Spleen (tissue), 11 donors: ENCODE measurements around the gene KIAA0040. TPM values are rescaled to one million over a fixed set of nuclear protein-coding genes. Genes with fewer than 3 reads are reported as not detected.
A peak's percentile ranks its signal among the peaks of the same experiment; 100 is the strongest.

Source experiments
- DNase-seq: peaks from one replicate; pipeline ENCODE4 v3.0.0-alpha.2; 2020
- H3K27ac ChIP-seq, 8 donors: fragments of 200-600 bp; sonication (generic) in 7 of 8; 1 replicate in 4 of 8; 2 replicates in 4 of 8; pipeline versions ENCODE4 v1.5.0 to v1.8.0; 2016 to 2021; ENCODE audit warnings: inconsistent platforms in 4 of 8, mild to moderate bottlenecking in 4 of 8, moderate library complexity in 1 of 8
- H3K27me3 ChIP-seq, 7 donors: fragments of 200-600 bp; sonication (generic) in 6 of 7; replicated peaks in 1 of 7; 1 replicate in 4 of 7; 2 replicates in 3 of 7; pipeline versions ENCODE4 v1.5.0 to v1.8.0; 2016 to 2021; ENCODE audit warnings: inconsistent platforms in 3 of 7, mild to moderate bottlenecking in 1 of 7
- H3K36me3 ChIP-seq, 6 donors: fragments of 200-600 bp; sonication (generic) in 5 of 6; 1 replicate in 4 of 6; 2 replicates in 2 of 6; pipeline versions ENCODE4 v1.5.0 to v1.8.0; 2016 to 2021; ENCODE audit warnings: inconsistent platforms in 2 of 6
- H3K4me1 ChIP-seq, 6 donors: fragments of 200-600 bp; sonication (generic) in 5 of 6; 1 replicate in 3 of 6; 2 replicates in 3 of 6; pipeline versions ENCODE4 v1.5.0 to v1.8.0; 2016 to 2021; ENCODE audit warnings: inconsistent platforms in 3 of 6
- H3K4me3 ChIP-seq, 8 donors: fragments of 200-600 bp; sonication (generic) in 7 of 8; 1 replicate in 4 of 8; 2 replicates in 4 of 8; pipeline versions ENCODE4 v1.5.0 to v1.8.0; 2016 to 2021; ENCODE audit warnings: inconsistent platforms in 4 of 8, mild to moderate bottlenecking in 4 of 8, moderate library complexity in 2 of 8
- H3K9me3 ChIP-seq, 8 donors: fragments of 200-600 bp; sonication (generic) in 7 of 8; 1 replicate in 4 of 8; 2 replicates in 4 of 8; pipeline versions ENCODE4 v1.5.0 to v1.8.0; 2016 to 2021; ENCODE audit warnings: inconsistent platforms in 4 of 8
- POLR2A ChIP-seq, 3 donors: fragments of 450-650 bp; IDR thresholded peaks; one replicate each; pipeline ENCODE4 v1.5.1; 2017; ENCODE audit warnings: antibody characterized with exemption in 3 of 3, mild to moderate bottlenecking in 1 of 3
- POLR2AphosphoS5 ChIP-seq, 3 donors: sonication (generic); formaldehyde crosslinking; IDR thresholded peaks; one replicate each; pipeline ENCODE4 v1.5.1; 2017; ENCODE audit warnings: antibody characterized with exemption in 3 of 3
- WGBS, 5 donors: extraction: QIAGEN DNeasy Blood & Tissue Kit in 3 of 5; methylation state at CpG; one replicate each; pipeline versions ENCODE4 v1.1.5 to v1.1.7; 2013 to 2018; 5-methylcytosine and 5-hydroxymethylcytosine counted together
- intact Hi-C: fragments of 100-400 bp; cut with DNase I; formaldehyde crosslinking; loops from one replicate; pipeline ENCODE4 v1.15.0; 2023; ENCODE audit warnings: low total_unique reads
- polyA plus RNA-seq, 3 donors: library from polyadenylated mRNA; stranded (reverse); fragments of 200-250 nt; gene quantifications; one replicate each; pipeline ENCODE4 v1.2.1, GENCODE V29; 2013
- total RNA-seq, 7 donors: library from RNA; depleted of rRNA in 3 of 7; stranded (reverse); fragments of >200 nt in 3 of 7; fragmentation: NEBNext Ultra II Directional in 4 of 7; extraction: Animal tissue kit (Norgen Biotek cat#: 25700) in 4 of 7; gene quantifications; one replicate each; pipeline versions ENCODE4 v1.1.0 to v1.2.1, GENCODE V29; 2016 to 2021
- TF ChIP-seq, protein P1 (sequence below), 11 experiments: fragments of 200-600 bp in 7 of 11; fragments of 450-650 bp in 4 of 11; sonication (generic) in 4 of 11; IDR thresholded peaks in 8 of 11; conservative IDR thresholded peaks in 3 of 11; 1 replicate in 7 of 11; 2 replicates in 4 of 11; pipeline versions ENCODE4 v1.4.0 to v1.8.0; 2016 to 2021; ENCODE audit warnings: antibody characterized with exemption in 11 of 11, inconsistent platforms in 4 of 11, mild to moderate bottlenecking in 1 of 11
- donor health status: healthy with polysubstance abuse.
- donor health status: DM: no; HTN: no; CAD: no; lungs with moderate emphysema.
- donor health status: DM: no; HTN: no; CAD: no.
- donor health status: Bipolar disorder and iron deficiency.
- donor health status: healthy.
- donor health status: DM: no; HTN: no; CAD: no.
- donor health status: DM: yes; HTN: yes; CAD: no.

The KIAA0040 gene
- total and polyA plus RNA-seq, 10 donors, result 13.7 to 111 (median 48.1) TPM

- peaks cover 0 to 84% (median 19%) of the 10 kb centered on the region in 6 donors for H3K36me3 ChIP-seq
- H3K27ac ChIP-seq, result peak overlapping the region in 1 of 8 donors; percentile 39
- TF ChIP-seq POLR2AphosphoS5 (IDR thresholded peaks at IDR 0.05) (no peak), POLR2A (IDR thresholded peaks at IDR 0.05) (no peak)
- TF ChIP-seq, protein P1, sequence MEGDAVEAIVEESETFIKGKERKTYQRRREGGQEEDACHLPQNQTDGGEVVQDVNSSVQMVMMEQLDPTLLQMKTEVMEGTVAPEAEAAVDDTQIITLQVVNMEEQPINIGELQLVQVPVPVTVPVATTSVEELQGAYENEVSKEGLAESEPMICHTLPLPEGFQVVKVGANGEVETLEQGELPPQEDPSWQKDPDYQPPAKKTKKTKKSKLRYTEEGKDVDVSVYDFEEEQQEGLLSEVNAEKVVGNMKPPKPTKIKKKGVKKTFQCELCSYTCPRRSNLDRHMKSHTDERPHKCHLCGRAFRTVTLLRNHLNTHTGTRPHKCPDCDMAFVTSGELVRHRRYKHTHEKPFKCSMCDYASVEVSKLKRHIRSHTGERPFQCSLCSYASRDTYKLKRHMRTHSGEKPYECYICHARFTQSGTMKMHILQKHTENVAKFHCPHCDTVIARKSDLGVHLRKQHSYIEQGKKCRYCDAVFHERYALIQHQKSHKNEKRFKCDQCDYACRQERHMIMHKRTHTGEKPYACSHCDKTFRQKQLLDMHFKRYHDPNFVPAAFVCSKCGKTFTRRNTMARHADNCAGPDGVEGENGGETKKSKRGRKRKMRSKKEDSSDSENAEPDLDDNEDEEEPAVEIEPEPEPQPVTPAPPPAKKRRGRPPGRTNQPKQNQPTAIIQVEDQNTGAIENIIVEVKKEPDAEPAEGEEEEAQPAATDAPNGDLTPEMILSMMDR (IDR thresholded peaks at IDR 0.05 in 8 of 11, conservative IDR thresholded peaks at IDR 0.05 in 3 of 11), result no peak
- no peak overlapping the region for H3K4me3 ChIP-seq
- H3K9me3 ChIP-seq, result no peaks in the 10 kb centered on the region
- intact Hi-C loops, result no loop called here
- H3K27me3 ChIP-seq, result no peaks in the 10 kb centered on the region
- WGBS, 5 donors, result 93 to 100% (median 100%) methylated on average over 1 of the region's 1 CpG
- H3K4me1 ChIP-seq, result peaks cover 3 to 90% (median 46%) of the 10 kb centered on the region in 6 donors
- no peak for DNase-seq
These were observed 14.5 kb downstream of the KIAA0040 start for GRCh38 chr1:175178056-175178455.

DNA sequence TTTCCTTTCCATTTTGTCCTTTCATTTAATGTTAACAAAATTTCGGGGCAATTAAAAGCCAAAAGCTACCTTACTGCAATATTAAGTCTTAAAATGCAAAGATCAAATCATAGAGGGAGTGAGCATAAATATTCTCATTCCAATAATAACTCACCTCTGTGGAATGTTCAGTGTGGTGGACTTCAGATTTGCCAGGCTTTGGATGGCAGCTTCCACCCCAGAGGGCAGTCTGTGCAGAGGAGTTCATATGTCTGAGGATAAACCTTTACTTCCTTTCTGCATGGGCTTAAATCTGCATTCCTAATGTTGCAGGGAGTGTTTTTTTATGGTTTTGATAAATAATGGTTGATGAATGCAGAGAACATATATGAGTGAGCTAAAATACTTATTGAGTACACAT, 16.3 kb downstream of the KIAA0040 start:
- DNase-seq, result no peak
- WGBS, 5 donors, result 95 to 98% (median 96%) methylated on average over 1 of the region's 1 CpG
- intact Hi-C loops, result no loop called here

DNA sequence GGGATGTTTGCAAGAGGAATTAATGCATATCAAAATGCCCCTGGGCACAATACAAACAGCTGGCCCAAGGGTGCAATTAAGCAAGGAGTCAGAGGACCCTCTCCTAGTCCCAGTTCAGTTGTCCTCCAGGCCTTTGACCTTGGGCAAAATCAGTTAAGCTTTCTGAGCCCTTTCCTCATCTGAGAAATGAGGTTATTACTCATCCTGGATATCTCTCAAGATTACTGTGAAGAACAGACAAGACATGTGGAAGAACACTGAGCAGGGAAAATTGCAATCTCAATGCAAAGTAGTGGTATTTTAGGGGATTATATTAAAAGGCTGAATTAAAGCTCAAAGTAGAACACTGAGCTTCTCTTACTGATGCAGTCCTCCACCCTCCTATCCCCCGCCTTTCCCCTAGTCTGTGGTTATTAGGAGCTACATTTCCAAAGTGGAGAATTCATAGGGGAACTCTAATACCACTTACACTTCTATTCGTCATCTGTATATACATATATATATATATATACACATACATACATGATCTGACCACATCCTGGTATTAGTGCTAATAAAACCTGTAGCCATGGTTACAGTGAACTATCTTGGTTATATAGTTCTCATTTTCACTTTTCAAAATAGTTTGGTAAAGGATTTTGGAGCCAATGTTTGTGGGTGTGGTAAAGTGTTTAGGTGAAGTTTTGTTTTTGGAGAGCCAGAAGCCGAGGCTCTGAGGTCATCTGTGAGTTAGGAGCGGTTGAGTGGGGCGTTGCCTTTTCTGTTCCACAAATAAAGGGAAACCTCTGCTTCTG, 18.1 kb downstream of the KIAA0040 start:
- WGBS, 5 donors, result 71 to 83% (median 82%) methylated on average over 5 of the region's 5 CpGs
- Histone ChIP-seq H3K27ac (peak overlapping the region in 1 of 8 donors; percentile 31), H3K36me3 (peaks cover 0 to 97% (median 26%) of the 10 kb centered on the region in 6 donors), H3K4me3 (no peak overlapping the region), H3K4me1 (peaks cover 0 to 89% (median 26%) of the 10 kb centered on the region in 6 donors), H3K9me3 (no peaks in the 10 kb centered on the region), H3K27me3 (no peaks in the 10 kb centered on the region)
- DNase-seq, result no peak
- intact Hi-C loops, result no loop called here
- TF ChIP-seq, protein P1 (IDR thresholded peaks at IDR 0.05 in 8 of 11, conservative IDR thresholded peaks at IDR 0.05 in 3 of 11), result no peak

More for the DNA sequence above, 16.3 kb downstream of the KIAA0040 start:
- Histone ChIP-seq H3K36me3 (peaks cover 0 to 84% (median 23%) of the 10 kb centered on the region in 6 donors), H3K9me3 (no peaks in the 10 kb centered on the region), H3K4me1 (peaks cover 5 to 90% (median 30%) of the 10 kb centered on the region in 6 donors), H3K27ac (no peak overlapping the region), H3K4me3 (no peak overlapping the region), H3K27me3 (no peaks in the 10 kb centered on the region)
- TF ChIP-seq POLR2AphosphoS5 (IDR thresholded peaks at IDR 0.05), result no peak
- TF ChIP-seq, protein P1 (IDR thresholded peaks at IDR 0.05 in 8 of 11, conservative IDR thresholded peaks at IDR 0.05 in 3 of 11), result no peak
- TF ChIP-seq POLR2A (IDR thresholded peaks at IDR 0.05), result no peak

DNA sequence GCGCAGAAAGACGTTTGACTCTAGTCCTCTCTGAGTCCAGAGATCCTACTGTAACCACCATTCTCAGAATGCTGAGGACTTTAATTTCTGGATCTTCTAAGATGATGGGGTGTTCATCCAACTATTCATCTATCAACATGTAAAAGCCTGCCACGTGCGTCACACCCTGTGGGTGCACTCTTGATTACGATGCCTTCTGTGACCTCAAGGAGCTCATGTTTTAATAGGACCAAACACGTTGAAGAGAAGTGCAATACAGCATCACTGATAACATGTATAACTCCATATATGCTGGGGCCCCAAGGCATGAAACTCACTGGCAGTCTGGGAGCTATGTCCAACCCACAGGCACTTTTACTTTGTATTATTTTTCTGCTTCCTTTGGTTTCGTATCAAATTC, 19.0 kb downstream of the KIAA0040 start:
- Histone ChIP-seq H3K36me3 (peaks cover 0 to 97% (median 32%) of the 10 kb centered on the region in 6 donors), H3K27ac (no peak overlapping the region), H3K9me3 (no peaks in the 10 kb centered on the region), H3K27me3 (no peaks in the 10 kb centered on the region), H3K4me3 (no peak overlapping the region), H3K4me1 (peaks cover 0 to 89% (median 21%) of the 10 kb centered on the region in 6 donors)
- no peak for DNase-seq
- intact Hi-C loops, result no loop called here
- TF ChIP-seq POLR2AphosphoS5 (IDR thresholded peaks at IDR 0.05), result no peak
- TF ChIP-seq, protein P1 (IDR thresholded peaks at IDR 0.05 in 8 of 11, conservative IDR thresholded peaks at IDR 0.05 in 3 of 11), result no peak
- TF ChIP-seq POLR2A (IDR thresholded peaks at IDR 0.05), result no peak
- WGBS, 5 donors, result 84 to 93% (median 89%) methylated on average over 7 of the region's 7 CpGs
